Fibroblast of lung (primary cell): ENCODE data around the gene RABEP1. TPM values are rescaled to one million over a fixed set of nuclear protein-coding genes. Genes with fewer than 3 reads are reported as not detected.

Experiments
- DNase-seq, 2 donors: peaks; one replicate each; pipeline versions ENCODE4 v3.0.0 to v3.0.0-alpha.2; 2010; ENCODE audit warnings: low read depth in 2 of 2
- H2AFZ ChIP-seq: 2 replicates; pipeline ENCODE4 v1.5.1; 2012; ENCODE audit warnings: low read length, control low read depth, inconsistent platforms
- H3K27ac ChIP-seq: 2 replicates; pipeline ENCODE4 v1.5.1; 2011; ENCODE audit warnings: low read length, control low read depth; ENCODE audit not compliant: insufficient read depth
- H3K27me3 ChIP-seq: 2 replicates; pipeline ENCODE4 v1.5.1; 2011; ENCODE audit warnings: mild to moderate bottlenecking, low read length; ENCODE audit not compliant: control insufficient read depth, insufficient read depth
- H3K36me3 ChIP-seq: 2 replicates; pipeline ENCODE4 v1.5.1; 2011; ENCODE audit warnings: low read length; ENCODE audit not compliant: control insufficient read depth, insufficient read depth
- H3K4me1 ChIP-seq: 2 replicates; pipeline ENCODE4 v1.5.1; 2011; ENCODE audit warnings: low read length; ENCODE audit not compliant: control insufficient read depth, insufficient read depth; ENCODE audit errors: extremely low read depth
- H3K4me2 ChIP-seq: 2 replicates; pipeline ENCODE4 v1.5.1; 2011; ENCODE audit warnings: low read length, control low read depth; ENCODE audit not compliant: insufficient read depth; ENCODE audit errors: extremely low read depth
- H3K4me3 ChIP-seq, 4 experiments: fragments of 200-600 bp in 1 of 4; sonication (generic) in 1 of 4; replicated peaks in 1 of 4; 2 replicates each; pipeline ENCODE4 v1.5.1; 2011 to 2016; ENCODE audit warnings: low read length in 4 of 4, low read depth in 3 of 4, mild to moderate bottlenecking in 3 of 4, control low read depth in 2 of 4, inconsistent platforms in 1 of 4, mixed read lengths in 1 of 4; ENCODE audit not compliant: insufficient read depth in 1 of 4; ENCODE audit errors: control extremely low read depth in 1 of 4
- H3K79me2 ChIP-seq: 2 replicates; pipeline ENCODE4 v1.5.1; 2012; ENCODE audit warnings: mild to moderate bottlenecking, low read length, inconsistent platforms; ENCODE audit not compliant: control insufficient read depth, insufficient read depth
- H3K9ac ChIP-seq: 2 replicates; pipeline ENCODE4 v1.5.1; 2011; ENCODE audit warnings: mild to moderate bottlenecking, low read length, control low read depth; ENCODE audit not compliant: insufficient read depth
- H3K9me3 ChIP-seq: 2 replicates; pipeline ENCODE4 v1.5.1; 2012; ENCODE audit warnings: low read depth, low read length; ENCODE audit not compliant: control insufficient read depth, insufficient read depth
- H4K20me1 ChIP-seq: 2 replicates; pipeline ENCODE4 v1.5.1; 2011; ENCODE audit warnings: low read length; ENCODE audit not compliant: control insufficient read depth, insufficient read depth; ENCODE audit errors: extremely low read depth
- EZH2 ChIP-seq: IDR thresholded peaks from 2 replicates; pipeline ENCODE4 v1.5.1; 2012; ENCODE audit warnings: low read length, control low read depth, mild to moderate bottlenecking; ENCODE audit errors: missing control alignments
- polyA plus RNA-seq, 2 donors: library from polyadenylated mRNA; depleted of rRNA in 1 of 2; stranded (reverse) in 1 of 2; unstranded in 1 of 2; fragments of >200 nt; gene quantifications; 2 replicates each; pipeline ENCODE4 v1.2.1, GENCODE V29; 2011 to 2012; ENCODE audit warnings: missing spikeins in 1 of 2
- total RNA-seq: library from RNA; depleted of rRNA; stranded (reverse); fragments of >200 nt; gene quantifications from 2 replicates; pipeline ENCODE4 v1.2.1, GENCODE V29; 2014
- TF ChIP-seq, protein P1 (sequence below), 2 donors: IDR thresholded peaks in 1 of 2; conservative IDR thresholded peaks in 1 of 2; 1 replicate in 1 of 2; 2 replicates in 1 of 2; pipeline ENCODE4 v1.5.1; 2011 to 2012; ENCODE audit warnings: low read length in 2 of 2, control low read depth in 1 of 2, inconsistent platforms in 1 of 2, low read depth in 1 of 2, mild to moderate bottlenecking in 1 of 2

Gene RABEP1
- total and polyA plus RNA-seq, 2 donors (not counting 1 experiment from before 2014, with no cell fraction given) = 46.3 to 64.4 TPM

DNA sequence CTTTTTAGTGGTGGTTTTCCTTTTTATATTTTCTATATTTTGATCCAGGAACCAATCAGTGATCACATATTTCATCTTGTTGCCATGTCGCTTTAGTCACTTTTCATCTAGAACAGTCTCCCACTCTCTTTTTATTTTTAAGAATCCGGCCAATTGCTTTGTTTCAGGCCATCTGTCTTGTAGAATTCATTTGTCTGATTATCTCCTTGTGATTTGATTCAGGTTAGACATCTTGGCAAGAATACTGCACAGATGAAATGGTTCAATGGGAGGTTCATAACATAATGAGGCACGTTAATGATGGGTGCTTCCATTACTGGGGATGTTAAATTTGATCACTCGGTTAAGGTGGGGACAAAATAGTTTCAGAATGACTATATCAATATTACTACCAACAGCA lies 88.3 kb downstream of the RABEP1 start:
- Histone ChIP-seq H3K4me1 (no peaks in the 10 kb centered on the region), H3K27me3 (no peaks in the 10 kb centered on the region), H3K9me3 (no peaks in the 10 kb centered on the region), H3K4me2 (no peak overlapping the region), H4K20me1 (no peaks in the 10 kb centered on the region), H2AFZ (no peak overlapping the region), H3K79me2 (no peaks in the 10 kb centered on the region), H3K27ac (no peak overlapping the region), H3K9ac (no peak overlapping the region), H3K4me3 (no peak overlapping the region), H3K36me3 (peaks cover 8% of the 10 kb centered on the region)
- TF ChIP-seq, protein P1, sequence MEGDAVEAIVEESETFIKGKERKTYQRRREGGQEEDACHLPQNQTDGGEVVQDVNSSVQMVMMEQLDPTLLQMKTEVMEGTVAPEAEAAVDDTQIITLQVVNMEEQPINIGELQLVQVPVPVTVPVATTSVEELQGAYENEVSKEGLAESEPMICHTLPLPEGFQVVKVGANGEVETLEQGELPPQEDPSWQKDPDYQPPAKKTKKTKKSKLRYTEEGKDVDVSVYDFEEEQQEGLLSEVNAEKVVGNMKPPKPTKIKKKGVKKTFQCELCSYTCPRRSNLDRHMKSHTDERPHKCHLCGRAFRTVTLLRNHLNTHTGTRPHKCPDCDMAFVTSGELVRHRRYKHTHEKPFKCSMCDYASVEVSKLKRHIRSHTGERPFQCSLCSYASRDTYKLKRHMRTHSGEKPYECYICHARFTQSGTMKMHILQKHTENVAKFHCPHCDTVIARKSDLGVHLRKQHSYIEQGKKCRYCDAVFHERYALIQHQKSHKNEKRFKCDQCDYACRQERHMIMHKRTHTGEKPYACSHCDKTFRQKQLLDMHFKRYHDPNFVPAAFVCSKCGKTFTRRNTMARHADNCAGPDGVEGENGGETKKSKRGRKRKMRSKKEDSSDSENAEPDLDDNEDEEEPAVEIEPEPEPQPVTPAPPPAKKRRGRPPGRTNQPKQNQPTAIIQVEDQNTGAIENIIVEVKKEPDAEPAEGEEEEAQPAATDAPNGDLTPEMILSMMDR (conservative IDR thresholded peaks at IDR 0.05 in 1 of 2, IDR thresholded peaks at IDR 0.05 in 1 of 2; ENCODE audit: low read depth in 1 of 2, low read length in 2 of 2) = no peak
- TF ChIP-seq EZH2 = no peak
- no peak for DNase-seq

DNA sequence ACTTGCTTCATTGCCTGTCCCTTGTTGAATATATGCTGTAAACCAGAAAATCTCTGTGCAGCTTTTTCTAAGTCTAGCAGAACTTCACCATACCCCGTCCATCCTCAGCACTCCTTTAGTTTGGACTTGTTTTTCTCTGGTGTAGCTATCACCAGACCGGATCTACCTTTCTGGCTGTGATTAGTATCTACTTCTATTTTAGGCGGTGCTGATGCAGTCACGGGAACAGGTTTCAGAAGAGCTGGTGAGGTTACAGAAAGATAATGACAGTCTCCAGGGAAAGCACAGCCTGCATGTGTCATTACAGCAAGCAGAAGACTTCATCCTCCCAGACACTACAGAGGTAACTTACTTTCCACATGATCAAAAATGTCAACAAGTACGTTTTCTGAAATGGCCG lies 91.0 kb downstream of the RABEP1 start:
- TF ChIP-seq EZH2 = no peak
- TF ChIP-seq, protein P1 (conservative IDR thresholded peaks at IDR 0.05 in 1 of 2, IDR thresholded peaks at IDR 0.05 in 1 of 2; ENCODE audit: low read depth in 1 of 2, low read length in 2 of 2) = no peak
- Histone ChIP-seq H3K9me3 (no peaks in the 10 kb centered on the region), H3K27ac (no peak overlapping the region), H4K20me1 (no peaks in the 10 kb centered on the region), H3K27me3 (no peaks in the 10 kb centered on the region), H3K4me2 (no peak overlapping the region), H3K9ac (no peak overlapping the region), H3K4me1 (no peaks in the 10 kb centered on the region), H3K4me3 (no peak overlapping the region), H2AFZ (no peak overlapping the region), H3K79me2 (no peaks in the 10 kb centered on the region), H3K36me3 (peaks cover 14% of the 10 kb centered on the region)
- DNase-seq = no peak

DNA sequence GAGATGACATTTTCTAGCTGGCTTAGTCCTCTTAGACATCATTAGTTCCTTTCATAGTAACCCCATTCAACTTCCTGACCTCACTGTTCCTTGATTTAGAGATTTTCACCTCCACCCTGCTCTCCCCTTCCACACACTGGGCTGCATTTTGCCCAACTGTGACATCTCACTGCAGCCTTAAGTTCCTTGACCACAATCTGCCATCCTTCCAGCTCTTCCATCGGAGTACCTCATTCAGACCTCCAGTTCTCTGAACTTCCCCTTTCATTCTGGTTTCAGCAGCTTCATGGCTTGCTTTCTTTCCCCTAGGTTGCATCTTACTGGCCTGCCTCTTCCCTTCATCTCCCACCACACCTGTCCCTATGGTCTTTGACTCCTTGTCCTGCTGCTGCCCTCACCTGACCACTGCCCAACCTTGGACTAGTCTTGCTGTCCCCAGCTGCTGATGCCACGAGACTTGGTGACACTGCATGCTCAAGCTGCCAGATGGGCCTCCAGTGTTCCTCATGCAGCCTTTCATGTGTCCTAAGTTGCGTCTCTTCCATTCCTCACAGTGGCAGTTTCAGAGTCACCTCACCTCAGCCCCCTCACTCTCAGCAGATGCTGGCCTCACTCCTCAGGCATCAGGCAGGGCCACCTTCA lies 96.6 kb downstream of the RABEP1 start:
- no peaks in the 10 kb centered on the region for H3K27me3 ChIP-seq
- H3K4me1 ChIP-seq = no peaks in the 10 kb centered on the region
- DNase-seq = no peak
- H3K79me2 ChIP-seq = no peaks in the 10 kb centered on the region
- H3K27ac ChIP-seq = no peak overlapping the region
- H4K20me1 ChIP-seq = no peaks in the 10 kb centered on the region
- no peaks in the 10 kb centered on the region for H3K9me3 ChIP-seq
- no peak overlapping the region for H3K9ac ChIP-seq
- H3K4me2 ChIP-seq = no peak overlapping the region
- TF ChIP-seq, protein P1 (conservative IDR thresholded peaks at IDR 0.05 in 1 of 2, IDR thresholded peaks at IDR 0.05 in 1 of 2; ENCODE audit: low read depth in 1 of 2, low read length in 2 of 2) = no peak
- no peak for TF ChIP-seq EZH2
- H3K36me3 ChIP-seq = peaks cover 17% of the 10 kb centered on the region
- no peak overlapping the region for H3K4me3 ChIP-seq
- H2AFZ ChIP-seq = no peak overlapping the region
